ENCODE data around the gene SP2. TPM values are rescaled to one million over a fixed set of nuclear protein-coding genes. Genes with fewer than 3 reads are reported as not detected.
"Not testable (repeated sequence)": the region's sequence is repeated elsewhere in the genome, so short reads cannot be mapped to it uniquely, and the experiment has no call there.

Gene SP2
- total RNA-seq, 1 donor from 2014 or later, result 2.2 TPM

DNA sequence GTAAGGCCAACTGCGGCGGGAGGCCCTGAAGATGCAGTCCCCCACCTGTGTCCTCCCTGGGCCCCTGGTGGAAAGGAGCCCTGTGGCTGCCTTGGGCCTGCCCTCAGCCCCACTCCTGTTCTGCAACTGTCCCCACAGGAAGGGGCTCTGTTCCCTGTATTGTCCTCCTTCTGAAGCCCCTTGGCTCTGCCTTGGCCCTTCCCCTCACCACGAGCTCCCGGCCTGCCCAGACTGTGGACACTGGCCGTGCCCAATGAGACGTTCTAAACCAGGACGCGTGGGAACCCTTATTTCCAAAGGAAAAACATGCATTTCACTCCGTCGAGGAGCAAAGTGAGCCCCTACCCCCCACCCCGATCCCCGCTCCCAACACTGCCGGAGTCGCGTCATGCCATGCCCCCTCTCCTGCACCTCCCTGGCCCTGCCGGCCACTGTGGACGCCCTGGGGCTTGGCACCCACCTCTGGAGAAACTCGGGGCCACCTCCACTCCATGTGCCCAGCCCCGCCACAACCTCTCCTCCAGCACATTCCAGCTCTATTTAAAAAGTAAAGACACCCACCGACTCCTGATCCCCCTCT, 31.9 kb downstream of the SP2 start:
- TF ChIP-seq CTCF (IDR thresholded peaks at IDR 0.05; ENCODE audit: insufficient read depth, low read length, poor library complexity, severe bottlenecking), result no peak
- no peak for DNase-seq (ENCODE audit: low read depth)
- no peak overlapping the region for H3K4me3 ChIP-seq (ENCODE audit: low read depth, low read length)
- H3K36me3 ChIP-seq (ENCODE audit: control insufficient read depth, insufficient read depth, low read length), result no peaks in the 10 kb centered on the region
- H3K27me3 ChIP-seq (ENCODE audit: control insufficient read depth, insufficient read depth, low read length), result no peaks in the 10 kb centered on the region

DNA sequence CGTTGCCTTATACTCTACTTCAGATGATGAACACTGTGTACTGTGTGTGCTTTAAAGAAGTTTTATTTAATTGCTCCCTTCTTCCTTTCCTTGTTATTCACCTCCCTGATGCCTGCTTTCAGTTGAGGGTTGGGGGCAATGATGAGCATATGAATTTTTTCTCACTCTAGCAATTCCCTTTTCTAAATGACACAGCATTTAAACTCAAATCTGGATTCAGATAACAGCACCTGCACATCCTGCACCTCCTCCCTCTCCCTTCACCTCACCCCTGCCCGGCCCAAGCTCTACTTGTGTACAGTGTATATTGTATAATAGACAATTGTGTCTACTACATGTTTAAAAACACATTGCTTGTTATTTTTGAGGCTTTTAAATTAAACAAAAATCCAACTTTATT, 32.4 kb downstream of the SP2 start:
- no peak for DNase-seq (ENCODE audit: low read depth)
- Histone ChIP-seq H3K27me3 (ENCODE audit: control insufficient read depth, insufficient read depth, low read length) (no peaks in the 10 kb centered on the region), H3K36me3 (ENCODE audit: control insufficient read depth, insufficient read depth, low read length) (no peaks in the 10 kb centered on the region)

DNA sequence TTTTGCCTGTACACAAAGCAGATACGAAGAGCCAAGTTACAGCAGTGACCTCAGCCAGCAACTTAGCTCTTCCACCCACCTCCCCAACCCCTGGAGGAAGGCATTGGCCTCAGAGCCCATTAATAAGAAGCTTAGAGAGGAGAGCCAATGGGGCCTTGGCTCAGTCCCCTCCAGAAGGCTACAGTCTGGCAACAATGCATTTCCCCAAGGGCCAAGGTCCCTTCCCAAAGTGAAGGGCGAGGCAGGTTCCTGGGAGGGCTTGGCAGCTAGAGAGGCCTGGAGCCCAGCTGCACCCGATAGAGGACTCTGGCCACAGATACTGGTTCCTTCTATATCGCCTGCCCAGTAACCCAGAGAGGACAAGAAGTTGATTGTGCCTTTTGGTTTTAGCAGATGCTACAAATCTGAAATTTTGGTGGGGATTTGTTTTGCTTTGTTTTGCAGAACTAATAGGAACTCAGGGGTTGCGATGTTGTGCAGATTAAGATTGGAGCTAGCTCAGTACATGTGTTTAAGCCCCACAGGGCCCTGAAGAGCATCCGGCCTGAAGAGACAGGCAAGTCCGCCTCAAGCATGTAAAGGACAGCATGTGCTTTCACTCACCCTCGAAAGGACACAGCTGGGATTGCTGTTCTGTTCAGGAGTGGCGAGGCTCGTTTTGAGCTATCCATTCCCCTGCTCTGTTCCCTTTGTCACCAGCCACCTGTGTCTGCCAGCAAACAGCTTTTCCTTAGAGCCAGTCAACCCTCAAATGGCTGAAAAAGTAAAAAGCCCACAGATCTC, 33.4 kb downstream of the SP2 start:
- H3K4me3 ChIP-seq (ENCODE audit: low read depth, low read length), result no peak overlapping the region
- no peak for DNase-seq (ENCODE audit: low read depth)
- no peak for TF ChIP-seq CTCF (IDR thresholded peaks at IDR 0.05; ENCODE audit: insufficient read depth, low read length, poor library complexity, severe bottlenecking)
- H3K36me3 ChIP-seq (ENCODE audit: control insufficient read depth, insufficient read depth, low read length), result no peaks in the 10 kb centered on the region
- no peaks in the 10 kb centered on the region for H3K27me3 ChIP-seq (ENCODE audit: control insufficient read depth, insufficient read depth, low read length)

More for the DNA sequence above, 32.4 kb downstream of the SP2 start:
- TF ChIP-seq CTCF (IDR thresholded peaks at IDR 0.05; ENCODE audit: insufficient read depth, low read length, poor library complexity, severe bottlenecking), result no peak
- no peak overlapping the region for H3K4me3 ChIP-seq (ENCODE audit: low read depth, low read length)

DNA sequence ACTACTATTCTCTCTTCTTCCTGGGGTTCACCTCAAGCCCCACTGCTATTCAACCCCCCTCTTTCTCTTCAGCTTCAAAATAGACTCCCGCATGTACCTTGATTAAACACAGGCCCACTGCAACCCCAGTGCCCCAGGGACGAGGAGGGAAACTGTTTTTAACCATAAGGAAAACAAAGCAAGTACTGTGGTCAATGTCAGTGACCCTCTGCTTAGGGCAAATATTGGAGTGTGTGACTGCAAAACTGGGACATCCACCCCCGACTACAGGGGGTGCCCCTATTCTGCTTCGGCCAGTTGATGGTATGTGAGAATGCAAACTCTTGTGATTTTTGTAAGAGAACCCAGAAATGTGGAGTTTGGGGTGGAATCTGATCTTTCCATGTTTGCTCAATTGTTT, 35.8 kb downstream of the SP2 start:
- DNase-seq (ENCODE audit: low read depth), result no peak
- H3K4me3 ChIP-seq (ENCODE audit: low read depth, low read length), result no peak overlapping the region
- H3K36me3 ChIP-seq (ENCODE audit: control insufficient read depth, insufficient read depth, low read length), result no peaks in the 10 kb centered on the region
- no peak for TF ChIP-seq CTCF (IDR thresholded peaks at IDR 0.05; ENCODE audit: insufficient read depth, low read length, poor library complexity, severe bottlenecking)
- no peaks in the 10 kb centered on the region for H3K27me3 ChIP-seq (ENCODE audit: control insufficient read depth, insufficient read depth, low read length)

- H3K4me3 ChIP-seq (ENCODE audit: low read depth, low read length), result no peak overlapping the region
- TF ChIP-seq CTCF (IDR thresholded peaks at IDR 0.05; ENCODE audit: insufficient read depth, low read length, poor library complexity, severe bottlenecking), result no peak
- H3K27me3 ChIP-seq (ENCODE audit: control insufficient read depth, insufficient read depth, low read length), result no peaks in the 10 kb centered on the region
- H3K36me3 ChIP-seq (ENCODE audit: control insufficient read depth, insufficient read depth, low read length), result no peaks in the 10 kb centered on the region
- DNase-seq (ENCODE audit: low read depth), result no peak
Measured at GRCh38 chr17:47934856-47935255, 38.8 kb downstream of the SP2 start.

GRCh38 chr17:47935468-47935867, 39.4 kb downstream of the SP2 start:
- not testable (repeated sequence) for DNase-seq (ENCODE audit: low read depth); H3K36me3 ChIP-seq (ENCODE audit: control insufficient read depth, insufficient read depth, low read length); H3K27me3 ChIP-seq (ENCODE audit: control insufficient read depth, insufficient read depth, low read length); H3K4me3 ChIP-seq (ENCODE audit: low read depth, low read length)

All from kidney epithelial cell (primary cell).